Neuronal stem cell (in vitro differentiated cells): ENCODE measurements around the gene CD200R1.

Experiments used
- DNase-seq: peaks from one replicate; pipeline ENCODE4 v3.0.0-alpha.2; 2013; ENCODE audit warnings: low spot score
- H2AFZ ChIP-seq: one replicate; pipeline ENCODE4 v1.6.1; 2013; ENCODE audit warnings: mild to moderate bottlenecking, low read length, inconsistent platforms
- H2AK5ac ChIP-seq: 2 replicates; pipeline ENCODE4 v1.6.1; 2013; ENCODE audit warnings: low read depth, mild to moderate bottlenecking, inconsistent platforms, low read length, moderate library complexity, mixed read lengths
- H2BK120ac ChIP-seq: 2 replicates; pipeline ENCODE4 v1.6.1; 2013; ENCODE audit warnings: low read depth, mild to moderate bottlenecking, inconsistent platforms, low read length, moderate library complexity, mixed read lengths
- H2BK12ac ChIP-seq: one replicate; pipeline ENCODE4 v1.6.1; 2013; ENCODE audit warnings: low read length, inconsistent platforms
- H2BK15ac ChIP-seq: 2 replicates; pipeline ENCODE4 v1.6.1; 2013; ENCODE audit warnings: mild to moderate bottlenecking, low read length, inconsistent platforms, mixed read lengths
- H2BK5ac ChIP-seq: one replicate; pipeline ENCODE4 v1.6.1; 2013; ENCODE audit warnings: inconsistent platforms, mild to moderate bottlenecking, low read length, moderate library complexity
- H3K14ac ChIP-seq: one replicate; pipeline ENCODE4 v1.6.1; 2013; ENCODE audit warnings: low read length, inconsistent platforms
- H3K18ac ChIP-seq: 2 replicates; pipeline ENCODE4 v1.6.1; 2013; ENCODE audit warnings: low read length, inconsistent platforms
- H3K23ac ChIP-seq: 2 replicates; pipeline ENCODE4 v1.6.1; 2013; ENCODE audit warnings: low read depth, mild to moderate bottlenecking, mixed read lengths, low read length, inconsistent platforms; ENCODE audit not compliant: poor library complexity
- H3K27ac ChIP-seq: replicated peaks from 3 replicates; pipeline ENCODE4 v1.5.1; 2013; ENCODE audit warnings: low read length, inconsistent platforms
- H3K27me3 ChIP-seq, 3 experiments: 2 replicates each; pipeline ENCODE4 v1.6.1; 2013; ENCODE audit warnings: low read length in 3 of 3, mild to moderate bottlenecking in 2 of 3, inconsistent platforms in 1 of 3, low read depth in 1 of 3, mixed read lengths in 1 of 3, moderate library complexity in 1 of 3; ENCODE audit not compliant: control insufficient read depth in 3 of 3, insufficient read depth in 3 of 3
- H3K36me3 ChIP-seq, 2 donors: replicated peaks in 1 of 2; 2 replicates each; pipeline ENCODE4 v1.6.1; 2013; ENCODE audit warnings: low read length in 2 of 2; ENCODE audit not compliant: control insufficient read depth in 2 of 2, insufficient read depth in 2 of 2
- H3K4ac ChIP-seq: 2 replicates; pipeline ENCODE4 v1.6.1; 2013; ENCODE audit warnings: inconsistent platforms, mild to moderate bottlenecking, low read length, moderate library complexity
- H3K4me1 ChIP-seq, 2 donors: 1 replicate in 1 of 2; 2 replicates in 1 of 2; pipeline ENCODE4 v1.6.1; 2013; ENCODE audit warnings: low read length in 2 of 2, low read depth in 1 of 2; ENCODE audit not compliant: control insufficient read depth in 2 of 2, insufficient read depth in 1 of 2
- H3K4me2 ChIP-seq: one replicate; pipeline ENCODE4 v1.6.1; 2013; ENCODE audit warnings: mild to moderate bottlenecking, low read length, inconsistent platforms; ENCODE audit not compliant: insufficient read depth, poor library complexity, severe bottlenecking
- H3K4me3 ChIP-seq, 2 donors: 2 replicates each; pipeline ENCODE4 v1.5.1; 2013; ENCODE audit warnings: low read length in 2 of 2, mild to moderate bottlenecking in 2 of 2, inconsistent platforms in 1 of 2, moderate library complexity in 1 of 2
- H3K79me1 ChIP-seq: one replicate; pipeline ENCODE4 v1.6.1; 2013; ENCODE audit warnings: low read depth, mild to moderate bottlenecking, inconsistent platforms, low read length, moderate library complexity
- H3K9ac ChIP-seq: one replicate; pipeline ENCODE4 v1.6.1; 2013; ENCODE audit warnings: mild to moderate bottlenecking, low read depth, low read length, inconsistent platforms; ENCODE audit not compliant: poor library complexity
- H3K9me3 ChIP-seq, 2 donors: replicated peaks in 1 of 2; 2 replicates each; pipeline versions ENCODE3 to v1.6.1; 2013; ENCODE audit warnings: low read length in 2 of 2, mild to moderate bottlenecking in 2 of 2, inconsistent platforms in 1 of 2, low read depth in 1 of 2, mixed read lengths in 1 of 2, moderate library complexity in 1 of 2; ENCODE audit not compliant: control insufficient read depth in 2 of 2, insufficient read depth in 1 of 2
- H4K8ac ChIP-seq: one replicate; pipeline ENCODE4 v1.6.1; 2013; ENCODE audit warnings: low read depth, mild to moderate bottlenecking, inconsistent platforms, low read length, moderate library complexity
- H4K91ac ChIP-seq: one replicate; pipeline ENCODE4 v1.6.1; 2013; ENCODE audit warnings: low read length, low read depth, mild to moderate bottlenecking, inconsistent platforms; ENCODE audit not compliant: poor library complexity
- WGBS, 2 donors: extraction: QIAGEN DNeasy Blood & Tissue Kit; methylation state at CpG; one replicate each; pipeline ENCODE4 v1.1.7; 2013; ENCODE audit warnings: missing lambda C conversion rate in 2 of 2, mixed read lengths in 1 of 2; ENCODE audit not compliant: insufficient read length in 2 of 2, insufficient replicate concordance in 1 of 2; ENCODE audit errors: extremely low coverage in 2 of 2; 5-methylcytosine and 5-hydroxymethylcytosine counted together

The CD200R1 gene

GRCh38 chr3:113018536-113019181, 43.8 kb upstream of the CD200R1 start:
- Histone ChIP-seq H3K23ac (peak overlapping the region; percentile 83), H3K14ac (no peak overlapping the region), H3K36me3 (peaks cover 8 to 42% of the 10 kb centered on the region in 2 donors), H4K91ac (no peak overlapping the region), H3K4ac (no peak overlapping the region), H3K4me2 (peak overlapping the region; percentile 72), H2BK5ac (peak overlapping the region; percentile 79), H4K8ac (peak overlapping the region; percentile 5), H2BK15ac (no peak overlapping the region), H3K4me3 (peak overlapping the region; percentile 68 to 90), H3K9me3 (no peaks in the 10 kb centered on the region), H3K27me3 (no peaks in the 10 kb centered on the region), H3K9ac (peak overlapping the region; percentile 97), H2AFZ (peak overlapping the region; percentile 94), H3K79me1 (no peaks in the 10 kb centered on the region), H2AK5ac (peak overlapping the region; percentile 3), H2BK12ac (no peak overlapping the region), H2BK120ac (no peak overlapping the region), H3K18ac (peak overlapping the region; percentile 78), H3K4me1 (peaks cover 4% of the 10 kb centered on the region in 2 donors), H3K27ac (peak overlapping the region; percentile 95)
- no peak for DNase-seq
- no CpG with 5 or more reads among the region's 13 CpGs for WGBS, 2 donors

- no peaks in the 10 kb centered on the region for H3K27me3 ChIP-seq
These were observed 38.7 kb upstream of the CD200R1 start for GRCh38 chr3:113013593-113013992.

GRCh38 chr3:113008117-113008516, 33.2 kb upstream of the CD200R1 start:
- Histone ChIP-seq H4K91ac (no peak overlapping the region), H2BK12ac (no peak overlapping the region), H2BK5ac (no peak overlapping the region), H3K23ac (no peak overlapping the region), H3K9me3 (no peaks in the 10 kb centered on the region), H4K8ac (no peak overlapping the region), H3K27ac (no peak overlapping the region), H3K27me3 (no peaks in the 10 kb centered on the region), H2BK120ac (no peak overlapping the region), H2BK15ac (no peak overlapping the region), H3K14ac (no peak overlapping the region), H3K4ac (no peak overlapping the region), H2AFZ (no peak overlapping the region), H2AK5ac (no peak overlapping the region), H3K4me3 (no peak overlapping the region), H3K4me2 (no peak overlapping the region), H3K36me3 (peaks cover 18 to 100% of the 10 kb centered on the region in 2 donors), H3K9ac (no peak overlapping the region), H3K4me1 (no peaks in the 10 kb centered on the region), H3K79me1 (no peaks in the 10 kb centered on the region), H3K18ac (no peak overlapping the region)
- no peak for DNase-seq
- WGBS, 2 donors, result no CpG with 5 or more reads among the region's 3 CpGs

More at GRCh38 chr3:113013593-113013992, 38.7 kb upstream of the CD200R1 start:
- no peak for DNase-seq
- Histone ChIP-seq H3K18ac (no peak overlapping the region), H3K4ac (no peak overlapping the region), H3K36me3 (peaks cover 14 to 93% of the 10 kb centered on the region in 2 donors), H3K4me3 (no peak overlapping the region), H3K4me2 (no peak overlapping the region), H2BK12ac (no peak overlapping the region), H3K14ac (no peak overlapping the region), H3K9me3 (no peaks in the 10 kb centered on the region), H3K27ac (no peak overlapping the region), H2BK120ac (no peak overlapping the region), H3K9ac (no peak overlapping the region), H3K4me1 (no peaks in the 10 kb centered on the region), H3K79me1 (no peaks in the 10 kb centered on the region), H4K8ac (no peak overlapping the region), H2AFZ (no peak overlapping the region), H2BK15ac (no peak overlapping the region), H2BK5ac (no peak overlapping the region), H2AK5ac (no peak overlapping the region), H4K91ac (no peak overlapping the region), H3K23ac (no peak overlapping the region)

GRCh38 chr3:113006359-113007056, 31.6 kb upstream of the CD200R1 start:
- Histone ChIP-seq H3K36me3 (peaks cover 23 to 100% of the 10 kb centered on the region in 2 donors), H2AFZ (no peak overlapping the region), H2AK5ac (no peak overlapping the region), H3K4me3 (no peak overlapping the region), H3K27ac (no peak overlapping the region), H2BK12ac (no peak overlapping the region), H2BK15ac (no peak overlapping the region), H3K9me3 (no peaks in the 10 kb centered on the region), H3K79me1 (no peaks in the 10 kb centered on the region), H3K27me3 (no peaks in the 10 kb centered on the region), H3K4ac (no peak overlapping the region), H3K18ac (no peak overlapping the region), H3K23ac (no peak overlapping the region), H3K4me1 (no peaks in the 10 kb centered on the region), H3K14ac (no peak overlapping the region), H2BK5ac (no peak overlapping the region), H4K8ac (no peak overlapping the region), H2BK120ac (no peak overlapping the region), H4K91ac (no peak overlapping the region), H3K4me2 (no peak overlapping the region), H3K9ac (no peak overlapping the region)
- WGBS, 2 donors, result no CpG with 5 or more reads among the region's 4 CpGs
- no peak for DNase-seq
